Epidermal melanocyte (primary cell): Measurements from ENCODE around the gene RING1.
"Not testable (repeated sequence)": the region's sequence is repeated elsewhere in the genome, so short reads cannot be mapped to it uniquely, and the experiment has no call there.

Experiments
- DNase-seq: peaks from one replicate; pipeline ENCODE4 v3.0.0; 2011; ENCODE audit warnings: low spot score; ENCODE audit not compliant: insufficient read length

RING1 gene

GRCh38 chr6:33205191-33206026 is 2.9 kb upstream of the RING1 start:
- peak; percentile 2 for DNase-seq

- no peak for DNase-seq
Observed at GRCh38 chr6:33206027-33206863, 2.1 kb upstream of the RING1 start.

GRCh38 chr6:33206864-33207551 is 1.3 kb upstream of the RING1 start:
- DNase-seq: no peak

- DNase-seq: peak; percentile 60
Observed at GRCh38 chr6:33207552-33208090, 679 bp upstream of the RING1 start.

- DNase-seq: no peak
Observed at GRCh38 chr6:33209856-33210255, 1.6 kb downstream of the RING1 start.

- no peak for DNase-seq
Observed at GRCh38 chr6:33211136-33211535, 2.8 kb downstream of the RING1 start.

- DNase-seq: no peak
Observed at GRCh38 chr6:33211666-33212422, 3.5 kb downstream of the RING1 start.

- no peak for DNase-seq
Observed at GRCh38 chr6:33212857-33213165, 4.5 kb downstream of the RING1 start.

- peak; percentile 36 for DNase-seq
Observed at GRCh38 chr6:33213166-33213988, 5.1 kb downstream of the RING1 start.

- no peak for DNase-seq
Observed at GRCh38 chr6:33213989-33214335, 5.7 kb downstream of the RING1 start.

- no peak for DNase-seq
Observed at GRCh38 chr6:33215271-33216116, 7.2 kb downstream of the RING1 start.

GRCh38 chr6:33216117-33216649 is 7.9 kb downstream of the RING1 start:
- DNase-seq: no peak

GRCh38 chr6:33217246-33217645 is 8.9 kb downstream of the RING1 start:
- no peak for DNase-seq

GRCh38 chr6:33217681-33218080 is 9.4 kb downstream of the RING1 start:
- DNase-seq: no peak

- DNase-seq: not testable (repeated sequence)
Observed at GRCh38 chr6:33226503-33227120, 18.3 kb downstream of the RING1 start.

GRCh38 chr6:33235221-33235634 is 26.9 kb downstream of the RING1 start:
- no peak for DNase-seq

GRCh38 chr6:33236328-33236727 is 28.0 kb downstream of the RING1 start:
- no peak for DNase-seq

- no peak for DNase-seq
Observed at GRCh38 chr6:33236852-33237251, 28.6 kb downstream of the RING1 start.

- no peak for DNase-seq
Observed at GRCh38 chr6:33237741-33238140, 29.4 kb downstream of the RING1 start.
